GM13976 (cell line): ENCODE data around the gene TMEM163.

Experiments used
- DNase-seq: peaks from one replicate; pipeline ENCODE4 v3.0.0; 2012; ENCODE audit warnings: low spot score
- CTCF ChIP-seq: IDR thresholded peaks from 2 replicates; pipeline ENCODE4 v1.5.1; 2012; ENCODE audit warnings: borderline replicate concordance, mild to moderate bottlenecking; ENCODE audit not compliant: insufficient read depth; ENCODE audit errors: extremely low read depth, missing control alignments, control extremely low read depth
- in situ Hi-C: fragments of 300-500 bp; cut with MboI; formaldehyde crosslinking; loops from one replicate; pipeline ENCODE4 v1.12.0; 2022; ENCODE audit warnings: low sequenced_read_pairs, mixed read lengths, inconsistent platforms; ENCODE audit not compliant: unreplicated experiment

The TMEM163 gene

DNA sequence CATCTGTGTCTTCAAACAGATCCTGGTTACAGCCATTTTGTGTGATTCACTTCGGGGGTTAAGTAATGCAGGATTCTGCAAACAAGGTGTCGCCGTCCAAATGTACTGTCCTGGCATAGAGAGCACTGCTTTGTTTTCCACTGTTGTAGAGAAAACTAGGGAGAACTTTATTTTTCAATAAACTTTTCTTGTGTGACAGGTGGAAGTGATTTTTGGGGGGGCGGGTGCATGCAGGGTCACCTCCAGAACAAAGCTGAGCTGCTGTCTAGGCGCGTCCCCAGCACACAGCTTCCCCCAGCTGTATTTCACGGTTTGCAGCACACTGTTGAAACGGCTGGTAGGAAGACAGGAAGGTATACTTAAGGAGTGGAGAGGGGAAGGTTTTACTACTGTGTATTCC is 264.4 kb downstream of the TMEM163 start:
- DNase-seq: no peak
- in situ Hi-C loops: no loop called here
- no peak for TF ChIP-seq CTCF

GRCh38 chr2:134453973-134454372 is 264.8 kb downstream of the TMEM163 start:
- no peak for DNase-seq
- TF ChIP-seq CTCF: no peak
- in situ Hi-C loops: no loop called here

- TF ChIP-seq CTCF: no peak
- in situ Hi-C loops: no loop called here
- no peak for DNase-seq
Measured at GRCh38 chr2:134453476-134453875, 265.3 kb downstream of the TMEM163 start.

DNA sequence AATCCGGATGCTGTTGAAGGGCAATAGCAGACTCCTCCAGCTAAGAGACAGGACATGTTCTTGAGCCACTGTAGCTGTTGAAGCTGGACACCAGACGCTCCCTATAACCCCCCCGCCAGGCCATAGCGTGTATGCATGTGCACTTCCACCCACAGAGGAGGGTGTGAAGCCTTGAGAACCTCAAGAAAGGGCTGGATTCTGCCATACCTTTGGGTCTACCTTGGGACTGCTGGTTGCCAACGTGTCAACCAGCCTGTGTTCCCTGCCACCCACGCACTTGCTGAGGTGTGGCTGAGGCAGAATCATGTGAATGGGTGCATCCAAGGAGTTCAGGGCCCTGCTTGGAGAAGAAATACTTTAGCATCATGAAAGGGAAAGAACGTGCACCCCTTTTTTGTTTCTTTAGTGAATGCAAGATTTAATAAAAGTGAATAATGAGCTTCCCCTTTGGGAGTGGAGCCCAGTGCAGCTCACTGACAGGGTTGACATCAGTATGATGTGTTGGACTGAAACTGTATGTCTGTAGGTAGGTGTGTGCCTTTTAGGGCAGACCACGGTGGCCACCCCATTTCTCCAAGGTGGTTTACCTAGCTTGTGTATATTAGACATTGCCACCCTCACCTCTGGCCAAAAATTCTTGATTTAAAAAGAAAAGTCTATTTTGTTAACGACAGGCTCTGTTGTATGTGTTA is 266.6 kb downstream of the TMEM163 start:
- in situ Hi-C loops: no loop called here
- DNase-seq: no peak
- no peak for TF ChIP-seq CTCF

DNA sequence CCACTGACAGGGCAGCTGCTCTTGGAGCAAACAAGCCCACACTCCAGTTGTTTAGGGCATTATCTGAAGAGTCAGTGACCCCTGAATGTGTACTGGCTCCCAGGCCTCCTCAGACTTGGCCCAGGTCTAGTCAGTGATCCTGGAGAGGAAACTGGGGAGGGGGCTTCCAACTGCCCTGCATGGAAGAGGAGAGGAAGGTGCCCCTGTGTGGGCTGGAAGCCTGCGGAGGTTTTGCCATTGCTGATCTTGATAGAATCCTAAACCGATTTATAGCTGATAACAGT is 267.5 kb downstream of the TMEM163 start:
- no peak for DNase-seq
- no peak for TF ChIP-seq CTCF
- in situ Hi-C loops: no loop called here

- TF ChIP-seq CTCF: no peak
- in situ Hi-C loops: no loop called here
- DNase-seq: no peak
Measured at GRCh38 chr2:134449751-134450513, 268.9 kb downstream of the TMEM163 start.

DNA sequence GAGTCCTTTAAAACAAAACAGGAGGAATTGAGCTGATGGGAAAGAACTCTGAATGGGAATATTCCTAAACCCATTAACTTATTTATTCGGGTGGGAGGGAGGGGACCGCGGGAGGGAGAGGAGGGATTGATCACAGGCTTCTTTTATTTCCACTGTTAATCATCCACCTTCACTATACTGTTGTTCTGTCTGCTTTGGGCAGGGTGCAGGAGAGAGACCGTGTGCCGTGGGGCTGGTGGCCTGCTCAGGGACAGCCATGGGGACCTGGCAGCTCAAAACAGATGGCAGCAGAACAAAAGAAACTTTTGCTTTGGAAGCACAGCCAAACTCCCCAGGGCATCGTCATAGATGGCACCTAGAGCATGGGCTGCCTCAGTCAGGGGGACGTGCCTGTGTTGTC is 269.6 kb downstream of the TMEM163 start:
- in situ Hi-C loops: no loop called here
- DNase-seq: no peak
- TF ChIP-seq CTCF: no peak
